Renal cortex interstitium (tissue), 11 donors: ENCODE results near the gene STK4. TPM values are rescaled to one million over a fixed set of nuclear protein-coding genes. Genes with fewer than 3 reads are reported as not detected.

Source experiments
- DNase-seq, 11 donors: peaks; one replicate each; pipeline ENCODE4 v3.0.0-alpha.2; 2013; ENCODE audit warnings: low read depth in 9 of 11, low spot score in 4 of 11; ENCODE audit errors: extremely low read depth in 1 of 11
- polyA plus RNA-seq, 3 donors: library from polyadenylated mRNA; unstranded; fragments of 120-200 nt; gene quantifications; one replicate each; pipeline ENCODE4 v1.2.1, GENCODE V29; 2013; ENCODE audit not compliant: insufficient read length in 3 of 3

Gene STK4
- polyA plus RNA-seq, 3 donors = 16.7 to 20.8 (median 19.8) TPM

DNA sequence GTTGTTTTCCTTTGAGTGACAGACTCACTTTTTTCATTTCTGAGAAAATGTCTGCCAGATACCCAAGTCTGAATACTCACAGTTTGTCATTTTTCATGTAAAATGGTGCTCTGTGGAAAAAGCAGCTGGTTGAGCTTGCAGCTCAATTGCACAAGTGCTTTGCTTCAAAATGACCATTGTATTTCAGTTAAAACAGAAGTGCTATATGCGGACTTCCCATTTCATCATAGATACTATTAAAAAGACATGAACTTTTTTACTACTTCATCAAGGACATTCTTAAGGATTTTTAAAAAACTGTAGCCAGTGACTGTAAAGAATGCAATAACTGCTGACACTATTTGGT lies 73.1 kb downstream of the STK4 start:
- DNase-seq = no peak

DNA sequence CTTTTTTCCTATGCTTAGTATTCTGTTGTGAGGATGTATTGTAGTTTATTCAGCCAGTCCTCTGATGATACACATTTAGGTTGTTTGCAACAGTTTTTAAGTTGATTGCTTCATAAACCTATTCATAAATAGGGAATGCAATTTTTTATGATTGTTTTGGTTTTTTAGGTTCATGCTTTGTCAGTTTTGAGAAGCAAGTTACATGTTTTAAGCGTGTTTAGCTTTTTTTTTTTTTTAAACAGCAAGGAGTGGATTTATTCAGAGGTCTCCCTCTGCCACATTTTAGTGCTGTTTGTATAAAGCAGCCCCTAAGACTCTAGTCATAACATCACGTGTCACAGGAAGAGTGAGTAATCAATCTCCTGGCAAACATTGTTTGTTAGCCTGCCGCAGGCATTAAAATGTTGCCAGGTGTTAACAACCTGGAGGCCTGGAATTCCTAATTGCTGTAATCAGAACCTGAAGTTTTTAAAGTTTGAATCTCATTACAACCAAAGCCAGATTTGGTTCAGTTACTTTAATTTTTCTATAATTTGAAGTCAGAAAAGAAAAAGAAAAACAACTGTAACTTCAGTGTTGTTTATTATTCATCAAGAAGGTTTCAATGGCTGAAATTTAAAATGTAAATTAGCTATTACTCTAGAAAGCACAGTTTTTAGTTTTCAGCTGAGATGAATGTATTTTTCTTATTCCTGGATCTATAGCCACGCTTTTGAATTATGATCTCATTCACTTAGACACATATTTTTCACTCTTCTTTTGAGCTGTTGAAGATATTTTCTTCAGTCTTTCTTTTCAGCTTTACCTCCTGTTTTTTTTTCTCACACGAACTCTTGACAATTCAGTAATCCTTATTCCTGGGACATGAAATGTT lies 75.4 kb downstream of the STK4 start:
- DNase-seq = peak in 3 of 11 donors; percentile 35 to 46 (median 36)

DNA sequence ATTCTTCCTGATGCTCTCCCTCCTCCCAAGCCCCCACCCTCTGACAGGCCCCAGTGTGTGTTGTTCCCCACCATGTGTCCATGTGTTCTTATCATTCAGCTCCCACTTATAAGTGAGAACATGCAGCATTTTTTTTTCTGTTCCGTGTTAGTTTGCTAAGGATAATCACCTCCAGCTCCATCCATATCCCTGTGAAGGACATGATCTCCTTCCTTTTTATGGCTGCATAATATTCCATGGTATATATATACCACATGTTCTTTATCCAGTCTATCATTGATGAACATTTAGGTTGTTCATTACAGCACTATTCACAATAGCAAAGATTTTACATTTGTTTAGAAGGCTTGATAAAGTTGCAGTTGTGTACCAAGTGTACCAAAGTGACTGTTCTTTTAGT lies 76.7 kb downstream of the STK4 start:
- no peak for DNase-seq

DNA sequence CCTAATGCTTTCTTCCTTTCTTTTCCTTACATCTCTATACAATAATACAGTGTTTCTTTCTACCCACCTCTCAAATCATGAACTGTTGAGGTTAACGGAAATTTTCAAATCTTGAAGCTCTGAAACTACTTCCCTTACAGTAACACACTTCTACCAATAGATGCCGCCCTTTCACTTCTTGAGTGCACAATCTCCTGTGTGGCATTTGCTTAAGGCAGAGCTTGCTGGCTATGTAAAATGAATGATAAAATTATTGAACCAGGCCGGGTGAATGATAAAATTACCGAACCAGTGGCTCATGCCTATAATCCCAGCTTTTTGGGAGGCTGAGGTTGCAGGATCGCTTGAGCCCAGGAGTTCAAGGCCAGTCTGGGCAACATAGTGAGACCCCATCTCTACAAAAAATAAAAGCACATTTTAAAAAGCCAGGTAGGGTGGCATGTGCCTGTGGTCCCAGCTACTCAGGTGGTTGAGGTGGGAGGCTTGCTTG lies 77.8 kb downstream of the STK4 start:
- DNase-seq = peak in 10 of 11 donors; percentile 22 to 79 (median 48)

GRCh38 chr20:45044601-45045000 lies 78.3 kb downstream of the STK4 start:
- DNase-seq = no peak

DNA sequence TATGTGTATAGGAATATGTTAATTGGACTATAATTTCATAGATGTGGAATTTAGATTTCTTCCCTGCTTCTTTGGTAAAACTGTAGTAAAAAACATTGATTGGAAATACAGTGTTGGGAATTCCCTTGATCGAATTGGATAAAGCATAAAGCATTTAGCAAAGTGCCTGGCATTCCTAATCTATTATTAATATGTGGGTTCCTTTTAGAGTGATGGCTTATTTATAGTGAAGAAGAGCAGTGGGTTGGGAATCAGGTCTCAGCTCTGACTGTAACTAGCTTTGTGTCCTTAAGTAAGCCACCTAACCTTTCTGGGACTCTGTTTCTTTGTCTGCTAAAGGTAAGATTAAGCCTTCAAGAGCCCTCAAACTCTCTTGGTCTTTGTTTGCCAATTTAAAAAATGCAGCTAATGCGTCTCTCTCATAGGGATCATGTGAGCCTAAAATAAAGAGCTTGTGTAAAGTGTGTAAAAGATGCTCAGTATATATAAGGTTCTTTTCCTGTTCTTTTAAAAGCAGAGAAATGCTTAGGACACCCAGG lies 81.3 kb downstream of the STK4 start:
- DNase-seq = no peak

DNA sequence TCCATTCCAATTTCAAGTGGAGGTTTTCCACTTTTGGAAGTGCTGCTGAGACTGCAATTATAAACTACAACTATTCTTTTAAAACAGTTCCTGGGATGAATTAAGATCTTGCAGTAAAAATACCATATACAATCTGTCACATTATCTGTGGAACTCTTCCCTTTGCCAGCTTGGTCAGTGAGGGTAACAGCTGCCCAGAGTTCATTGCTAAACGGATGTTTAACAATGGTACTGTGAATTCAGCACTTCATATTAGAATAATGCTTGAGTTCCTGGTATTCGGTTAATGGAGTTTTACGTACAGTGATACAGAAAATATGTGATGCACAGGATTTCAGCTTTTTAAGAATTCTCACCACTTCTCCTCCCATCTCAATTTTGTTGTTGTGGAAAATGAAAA lies 83.1 kb downstream of the STK4 start:
- DNase-seq = no peak

DNA sequence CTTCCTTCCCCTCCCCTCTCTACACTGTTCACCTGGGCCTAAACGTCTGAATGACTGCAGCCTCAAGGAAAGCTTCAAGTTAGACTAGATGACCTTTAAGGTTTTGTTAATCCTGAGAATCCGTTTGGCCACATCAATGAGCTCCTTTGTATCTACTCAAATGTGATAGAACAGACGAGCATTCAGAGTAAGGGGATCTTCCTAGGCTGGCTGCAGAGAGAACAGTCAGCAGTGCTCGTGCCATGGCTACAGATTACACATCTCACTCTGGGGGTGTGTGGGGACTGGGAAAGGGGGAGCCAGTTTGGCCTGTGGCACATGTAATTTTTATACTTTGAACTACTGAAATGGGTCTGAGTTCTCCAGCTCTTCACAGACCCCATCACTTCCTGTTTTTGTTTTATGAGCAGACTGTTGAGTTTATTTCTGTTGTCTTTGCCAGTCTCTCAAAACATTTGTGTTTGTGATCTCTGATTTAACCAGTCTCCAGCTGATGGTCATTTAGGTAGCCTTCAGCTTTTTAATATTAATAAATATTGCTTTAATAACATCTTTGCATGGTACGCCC lies 83.7 kb downstream of the STK4 start:
- no peak for DNase-seq

DNA sequence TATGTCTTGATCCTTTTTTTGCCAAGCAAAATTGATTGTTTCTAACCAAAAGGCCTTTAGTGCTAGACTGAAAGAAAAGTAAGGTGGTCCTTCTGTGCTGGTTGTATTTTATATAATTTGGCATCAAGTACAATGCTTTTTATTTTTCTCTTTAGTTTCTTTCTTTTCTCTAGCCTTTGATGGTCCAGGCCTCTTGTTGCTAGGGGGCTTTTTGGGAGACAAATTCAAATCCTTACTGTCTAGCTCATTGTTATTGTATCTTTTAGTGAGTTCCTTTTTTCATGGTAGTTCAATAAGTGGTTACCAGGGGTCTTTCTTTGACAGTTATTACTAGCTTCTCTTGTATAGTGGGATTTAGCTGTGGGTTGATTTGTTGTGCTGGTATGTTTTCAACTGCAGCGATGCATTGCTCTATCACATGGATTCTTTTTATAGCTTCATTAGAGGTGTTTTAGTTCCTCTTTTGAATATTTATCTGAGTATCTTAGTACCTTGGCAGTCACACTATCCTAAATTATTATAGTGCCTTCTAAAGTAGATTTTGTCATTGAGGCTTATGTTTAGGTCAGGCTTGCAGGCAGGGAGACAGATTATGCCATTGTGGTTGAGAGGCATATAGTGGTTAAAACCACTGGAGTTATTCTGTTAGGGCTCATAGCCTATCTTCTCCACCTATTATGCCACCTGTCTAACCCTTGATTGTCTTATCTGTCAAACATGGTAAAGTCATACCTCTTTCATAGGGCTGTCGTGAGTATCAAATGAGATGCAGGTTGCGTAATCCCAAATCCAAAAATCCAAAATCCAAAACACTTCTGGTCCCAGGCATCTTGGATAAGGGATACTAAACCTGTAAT lies 85.1 kb downstream of the STK4 start:
- no peak for DNase-seq

DNA sequence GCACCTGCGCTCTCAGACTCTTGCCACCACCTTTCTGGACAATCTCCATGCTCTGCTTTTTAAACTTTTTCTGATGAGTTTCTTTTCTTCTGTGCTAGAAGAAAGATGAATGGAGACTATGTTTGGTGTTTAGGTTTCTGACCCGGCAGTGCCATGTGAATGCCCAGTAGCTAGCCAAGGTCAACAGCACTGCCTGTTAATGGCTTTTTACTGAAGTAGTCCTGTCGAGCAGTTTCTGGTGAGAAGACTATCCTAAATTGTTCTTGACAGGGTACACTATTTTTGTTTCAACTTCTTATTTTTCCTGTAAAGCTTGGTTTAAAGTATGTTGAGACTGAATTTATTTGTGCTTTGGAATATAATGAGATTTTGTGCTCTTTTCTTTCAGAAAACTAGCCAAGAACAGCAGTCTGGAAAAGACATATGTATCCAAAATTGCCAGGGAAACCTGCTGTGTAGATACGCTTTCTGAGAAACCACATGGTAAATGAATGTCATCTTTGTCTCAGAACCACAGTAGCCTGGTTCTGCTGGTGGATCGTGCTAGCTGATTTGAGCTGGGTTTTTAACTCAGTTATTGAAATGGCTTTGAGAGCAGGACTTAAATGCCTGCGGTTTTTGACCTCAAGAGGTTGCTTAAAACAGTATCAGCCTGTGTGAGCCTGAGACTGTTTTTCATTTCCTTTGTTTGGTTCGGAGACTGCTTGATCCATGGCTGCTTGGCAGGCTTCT lies 86.6 kb downstream of the STK4 start:
- DNase-seq = no peak

DNA sequence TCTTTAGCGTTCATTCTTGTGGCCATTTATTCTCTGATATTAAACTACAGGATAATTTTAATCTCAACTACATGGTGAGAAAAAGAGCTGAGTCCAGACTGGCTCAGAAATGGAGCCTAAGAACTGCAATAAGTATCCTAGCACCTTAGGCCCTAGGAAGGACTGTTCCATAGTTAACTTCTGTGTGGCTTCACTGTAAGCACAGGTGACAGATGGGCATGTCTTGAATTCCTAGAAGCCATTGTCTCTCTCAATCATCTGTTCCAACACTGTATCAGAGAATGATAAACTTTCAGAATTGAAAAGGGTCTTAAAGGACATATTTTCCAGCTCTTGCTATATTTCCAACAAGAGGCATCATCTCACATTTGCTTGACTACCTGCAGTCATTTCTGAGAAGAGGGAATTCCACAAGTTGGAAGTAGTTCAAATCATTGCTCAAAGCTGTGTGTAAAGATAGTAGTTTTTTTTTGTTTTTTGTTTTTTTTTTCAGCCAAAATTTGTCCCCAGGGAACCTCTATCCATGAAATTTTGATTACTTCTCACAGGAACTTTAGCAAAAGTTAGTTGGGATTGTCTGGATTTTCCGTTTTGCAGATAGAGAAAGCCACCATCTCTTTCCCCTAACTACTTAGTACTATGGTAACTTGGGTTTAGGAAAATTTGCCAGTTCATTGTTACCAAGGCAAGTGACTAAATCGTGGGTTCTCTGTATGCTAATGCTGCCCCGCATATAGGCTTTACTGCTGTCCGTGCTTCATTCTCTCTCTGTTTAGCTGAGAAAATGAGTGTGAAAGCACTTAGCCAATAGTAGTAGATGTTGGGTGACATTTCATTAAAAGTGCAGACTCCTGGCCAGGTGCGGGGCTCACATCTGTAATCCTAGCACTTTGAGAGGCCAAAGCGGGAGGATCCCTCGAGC lies 87.4 kb downstream of the STK4 start:
- DNase-seq = no peak

- DNase-seq = no peak
Measured at GRCh38 chr20:45055056-45055455, 88.7 kb downstream of the STK4 start.

GRCh38 chr20:45056473-45057173 lies 90.3 kb downstream of the STK4 start:
- no peak for DNase-seq

- DNase-seq = no peak
Measured at GRCh38 chr20:45058168-45058850, 92.0 kb downstream of the STK4 start.

GRCh38 chr20:45059022-45059728 lies 92.9 kb downstream of the STK4 start:
- no peak for DNase-seq

GRCh38 chr20:45060294-45060693 lies 94.0 kb downstream of the STK4 start:
- DNase-seq = no peak
